HuH-7 (cell line): ENCODE results near the gene CCL24.
"Not testable (repeated sequence)": the region's sequence is repeated elsewhere in the genome, so short reads cannot be mapped to it uniquely, and the experiment has no call there.

ENCODE experiments used
- DNase-seq: peaks from one replicate; pipeline ENCODE4 v3.0.0; 2011; ENCODE audit warnings: low spot score

Gene CCL24

DNA sequence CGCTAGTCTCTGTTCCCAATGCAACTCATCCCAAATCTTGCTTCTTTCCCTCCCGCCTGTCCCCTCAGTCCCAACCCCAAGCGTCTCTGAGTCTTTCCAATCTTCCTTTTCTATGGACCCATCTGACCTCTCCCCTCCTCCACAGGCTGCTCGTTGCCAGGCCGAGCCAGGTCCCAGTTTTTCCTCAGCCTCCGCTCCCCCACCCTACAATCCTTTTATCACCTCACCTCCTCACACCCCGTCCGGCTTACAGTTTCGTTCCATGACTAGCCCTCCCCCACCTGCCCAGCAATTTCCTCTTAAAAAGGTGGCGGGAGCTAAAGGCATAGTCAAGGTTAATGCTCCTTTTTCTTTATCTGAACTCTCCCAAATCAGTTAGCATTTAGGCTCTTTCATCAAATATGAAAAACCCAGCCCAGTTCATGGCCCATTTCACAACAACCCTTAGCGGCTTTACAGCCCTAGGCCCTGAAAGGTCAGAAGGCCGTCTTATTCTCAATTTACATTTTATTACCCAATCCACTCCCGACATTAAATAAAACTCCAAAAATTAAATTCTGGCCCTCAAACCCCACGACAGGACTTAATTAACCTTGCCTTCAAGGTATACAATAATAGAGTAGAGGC, 32.8 kb downstream of the CCL24 start:
- not testable (repeated sequence) for DNase-seq

DNA sequence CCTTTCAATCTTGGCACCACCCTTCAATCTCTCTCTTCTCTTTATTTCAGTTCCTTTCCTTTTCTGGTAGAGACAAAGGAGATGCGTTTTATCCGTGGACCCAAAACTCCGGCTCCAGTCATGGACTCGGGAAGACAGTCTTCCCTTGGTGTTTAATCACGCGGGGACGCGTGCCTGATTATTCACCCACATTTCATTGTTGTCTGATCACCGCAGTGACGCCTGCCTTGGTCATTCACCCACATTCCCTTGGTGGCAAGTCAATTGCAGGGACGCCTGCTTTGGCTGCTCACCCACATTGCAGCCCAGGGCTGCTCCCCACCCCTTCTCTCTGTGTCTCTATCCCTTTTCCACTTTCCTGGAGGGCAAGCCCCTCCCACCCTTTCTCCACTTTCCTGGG, 34.1 kb downstream of the CCL24 start:
- not testable (repeated sequence) for DNase-seq

- not testable (repeated sequence) for DNase-seq
Measured at GRCh38 chr7:75779035-75779434, 34.6 kb downstream of the CCL24 start.

DNA sequence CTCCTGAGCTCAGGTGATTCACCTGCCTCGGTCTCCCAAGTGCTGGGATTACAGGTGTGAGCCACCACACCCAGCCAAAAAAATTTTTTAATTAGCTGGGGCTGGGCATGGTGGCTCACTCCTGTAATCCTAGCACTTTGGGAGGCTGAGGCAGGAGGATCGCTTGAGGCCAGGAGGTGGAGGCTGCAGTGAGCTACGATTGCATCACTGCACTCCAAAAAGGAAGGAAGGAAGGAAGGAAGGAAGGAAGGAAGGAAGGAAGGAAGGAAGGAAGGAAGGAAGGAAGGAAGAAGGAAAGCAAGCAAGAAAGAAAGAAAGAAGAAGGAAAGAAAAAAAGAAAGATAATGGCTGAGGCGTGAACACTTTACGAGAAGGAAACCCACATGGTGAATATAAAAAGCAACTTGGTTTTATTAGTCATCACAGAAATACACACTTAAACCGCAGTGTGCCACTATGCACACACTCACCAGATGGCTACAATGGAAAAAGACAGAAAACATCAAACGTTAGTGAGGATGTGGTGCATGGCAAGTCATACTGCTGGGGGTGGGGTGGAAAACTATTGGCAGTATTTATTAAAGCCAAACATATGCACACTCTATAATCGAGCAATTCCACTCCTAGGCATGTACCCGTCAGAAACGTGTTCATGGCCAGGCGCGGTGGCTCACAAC, 37.2 kb downstream of the CCL24 start:
- no peak for DNase-seq

GRCh38 chr7:75773958-75774357, 39.6 kb downstream of the CCL24 start:
- DNase-seq, result not testable (repeated sequence)

- no peak for DNase-seq
Measured at GRCh38 chr7:75772081-75773077, 41.2 kb downstream of the CCL24 start, which contains the start of gene CCL26. TSS of gene CCL26 (minus strand) at chr7:75772211. CDS start at chr7:75772176, 35 bp downstream.

GRCh38 chr7:75771224-75771623, 42.4 kb downstream of the CCL24 start:
- DNase-seq, result no peak

GRCh38 chr7:75762350-75762917, 51.2 kb downstream of the CCL24 start:
- DNase-seq, result peak; percentile 66

DNA sequence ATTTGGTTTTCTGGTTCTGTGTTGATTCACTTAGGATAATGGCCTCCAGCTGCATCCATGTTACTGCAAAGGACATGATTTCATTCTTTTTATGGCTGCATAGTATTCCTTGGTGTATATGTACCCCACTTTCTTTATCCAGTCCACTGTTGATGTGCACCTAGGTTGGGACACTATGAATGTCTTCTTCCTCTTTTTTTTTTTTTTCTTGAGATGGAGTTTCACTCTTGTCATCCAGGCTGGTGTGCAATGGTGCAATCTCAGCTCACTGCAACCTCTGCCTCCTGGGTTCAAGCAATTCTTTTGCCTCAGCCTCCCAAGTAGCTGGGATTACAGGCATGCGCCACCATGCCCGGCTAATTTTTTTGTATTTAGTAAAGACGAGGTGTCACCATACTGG, 51.8 kb downstream of the CCL24 start:
- not testable (repeated sequence) for DNase-seq
